Left ventricle myocardium inferior (tissue), 1 donor: ENCODE results near the gene TRMU. TPM values are rescaled to one million over a fixed set of nuclear protein-coding genes. Genes with fewer than 3 reads are reported as not detected.

Experiments used
- DNase-seq: peaks from one replicate; pipeline ENCODE4 v3.0.0-alpha.2; 2020
- H3K27ac ChIP-seq: fragments of 200-600 bp; replicated peaks from 2 replicates; pipeline ENCODE4 v1.8.0; 2021
- H3K27me3 ChIP-seq: fragments of 200-600 bp; 2 replicates; pipeline ENCODE4 v1.8.0; 2021; ENCODE audit warnings: low read depth
- H3K36me3 ChIP-seq: fragments of 200-600 bp; 2 replicates; pipeline ENCODE4 v1.8.0; 2021
- H3K4me1 ChIP-seq: fragments of 200-600 bp; 2 replicates; pipeline ENCODE4 v1.8.0; 2021
- H3K4me3 ChIP-seq: fragments of 200-600 bp; 2 replicates; pipeline ENCODE4 v1.8.0; 2021; ENCODE audit warnings: mild to moderate bottlenecking, moderate library complexity
- H3K9me3 ChIP-seq: fragments of 200-600 bp; replicated peaks from 2 replicates; pipeline ENCODE4 v1.8.0; 2021
- CTCF ChIP-seq: fragments of 200-600 bp; IDR thresholded peaks from 2 replicates; pipeline ENCODE4 v1.8.0; 2021; ENCODE audit warnings: antibody characterized with exemption, mild to moderate bottlenecking, borderline replicate concordance
- intact Hi-C: fragments of 100-400 bp; cut with micrococcal nuclease; formaldehyde crosslinking; loops from one replicate; pipeline ENCODE4 v1.11.0; 2022
- total RNA-seq: library from RNA; stranded (reverse); fragmentation: NEBNext Ultra II Directional; extraction: Animal tissue kit (Norgen Biotek cat#: 25700); gene quantifications from one replicate; pipeline ENCODE4 v1.2.1, GENCODE V29; 2021
- donor health status: DM: no; HTN: yes; CAD: no; lungs with severe emphysema.

TRMU gene
- total RNA-seq, 1 donor from 2014 or later = 42.0 TPM

- H3K27me3 ChIP-seq = no peaks in the 10 kb centered on the region
- no peak for DNase-seq
- H3K36me3 ChIP-seq = no peaks in the 10 kb centered on the region
- no peaks in the 10 kb centered on the region for H3K9me3 ChIP-seq
- intact Hi-C loops = no loop called here
- no peak for TF ChIP-seq CTCF
- H3K27ac ChIP-seq = no peak overlapping the region
- H3K4me1 ChIP-seq = no peaks in the 10 kb centered on the region
- no peak overlapping the region for H3K4me3 ChIP-seq
Observed at GRCh38 chr22:46326066-46326680, 9.3 kb upstream of the TRMU start.

DNA sequence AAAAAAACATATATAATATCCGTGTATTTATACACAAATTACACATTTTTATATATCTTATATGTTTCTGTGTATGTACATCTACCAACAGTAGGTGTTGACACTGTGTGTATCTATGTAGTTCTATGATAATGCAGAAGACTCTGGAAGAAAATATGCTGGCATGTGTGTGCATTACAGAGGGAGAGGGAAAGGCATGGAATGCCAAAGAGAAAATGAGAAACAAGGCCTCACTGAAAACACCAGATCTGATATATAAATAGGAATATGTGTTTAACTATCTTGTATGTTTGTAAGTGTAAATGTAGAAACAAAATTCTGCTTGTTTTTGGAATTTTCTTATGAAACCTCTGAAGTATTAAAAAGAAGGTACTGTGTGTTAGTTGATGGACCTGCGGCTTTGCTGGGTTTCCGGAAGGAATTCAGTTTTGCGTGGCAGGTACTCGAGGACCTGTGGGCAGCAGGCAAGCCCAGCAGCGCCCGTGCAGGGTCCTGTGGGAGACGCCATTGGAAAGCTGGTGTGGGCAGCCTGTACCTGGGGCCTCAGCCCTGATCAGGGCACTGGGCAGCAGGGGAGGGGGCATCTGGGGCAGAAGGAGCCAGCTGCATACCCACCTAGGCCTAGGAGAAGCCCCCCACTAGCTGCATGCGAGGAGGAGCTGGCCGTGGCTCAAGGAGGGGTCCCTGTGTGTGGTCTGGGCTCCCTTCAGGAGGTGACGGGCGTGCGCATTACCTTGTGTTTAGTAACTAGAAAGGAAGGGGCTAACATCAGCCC is 7.6 kb upstream of the TRMU start:
- DNase-seq = no peak
- Histone ChIP-seq H3K27ac (no peak overlapping the region), H3K4me1 (no peaks in the 10 kb centered on the region), H3K4me3 (no peak overlapping the region), H3K36me3 (no peaks in the 10 kb centered on the region), H3K9me3 (no peaks in the 10 kb centered on the region), H3K27me3 (no peaks in the 10 kb centered on the region)
- intact Hi-C loops = no loop called here
- no peak for TF ChIP-seq CTCF

DNA sequence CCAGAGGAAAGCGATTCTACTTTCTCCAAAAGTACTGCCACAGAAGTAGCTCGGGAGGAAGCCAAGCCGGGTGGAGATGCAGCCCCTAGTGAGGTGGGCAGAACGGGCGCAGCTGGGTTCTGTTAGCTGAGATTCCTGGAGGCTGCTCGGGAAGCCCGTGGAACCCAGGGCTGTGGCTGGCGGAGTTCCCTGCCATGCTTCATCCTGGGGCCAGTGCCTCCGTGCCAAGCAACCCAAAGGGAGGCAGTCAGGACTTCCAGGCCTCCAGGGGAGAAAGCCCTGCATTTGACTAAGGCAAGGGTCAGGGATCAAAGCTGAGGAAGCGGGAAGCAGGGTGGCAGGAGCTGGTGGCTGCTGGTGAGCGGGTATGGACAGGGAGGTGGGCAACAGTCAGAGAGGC is 6.7 kb upstream of the TRMU start:
- H3K27me3 ChIP-seq = no peaks in the 10 kb centered on the region
- no peaks in the 10 kb centered on the region for H3K4me1 ChIP-seq
- intact Hi-C loops = no loop called here
- H3K4me3 ChIP-seq = no peak overlapping the region
- DNase-seq = no peak
- no peaks in the 10 kb centered on the region for H3K9me3 ChIP-seq
- no peaks in the 10 kb centered on the region for H3K36me3 ChIP-seq
- no peak for TF ChIP-seq CTCF
- no peak overlapping the region for H3K27ac ChIP-seq

- H3K4me1 ChIP-seq = peaks cover under 1% of the 10 kb centered on the region
- DNase-seq = no peak
- H3K4me3 ChIP-seq = no peak overlapping the region
- intact Hi-C loops = no loop called here
- H3K27me3 ChIP-seq = no peaks in the 10 kb centered on the region
- no peaks in the 10 kb centered on the region for H3K36me3 ChIP-seq
- no peaks in the 10 kb centered on the region for H3K9me3 ChIP-seq
- TF ChIP-seq CTCF = no peak
- no peak overlapping the region for H3K27ac ChIP-seq
Observed at GRCh38 chr22:46329616-46330015, 5.9 kb upstream of the TRMU start.

DNA sequence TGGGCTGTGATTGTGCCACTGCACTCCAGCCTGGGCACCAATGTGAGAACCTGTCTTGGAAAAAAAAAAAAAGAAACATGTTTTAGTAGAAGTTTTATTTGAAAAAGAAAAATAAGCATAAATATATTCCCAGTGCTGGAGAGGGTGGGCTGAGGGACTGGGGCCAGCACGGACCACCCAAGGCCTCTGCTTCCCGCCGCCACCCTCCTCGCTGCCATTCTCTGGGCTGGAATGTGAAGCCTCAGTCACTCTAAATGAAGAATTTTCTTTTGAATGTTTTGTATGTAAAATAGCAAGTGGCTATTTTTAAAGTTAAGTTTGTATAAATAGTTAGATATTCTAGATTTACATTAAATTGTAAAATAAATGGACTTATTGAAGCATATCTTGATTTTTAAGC is 5.1 kb upstream of the TRMU start:
- intact Hi-C loops = no loop called here
- no peak for TF ChIP-seq CTCF
- no peaks in the 10 kb centered on the region for H3K27me3 ChIP-seq
- no peaks in the 10 kb centered on the region for H3K36me3 ChIP-seq
- no peak for DNase-seq
- H3K27ac ChIP-seq = no peak overlapping the region
- peaks cover 9% of the 10 kb centered on the region for H3K4me1 ChIP-seq
- H3K4me3 ChIP-seq = no peak overlapping the region
- H3K9me3 ChIP-seq = no peaks in the 10 kb centered on the region
